Neutrophil (primary cell): ENCODE results near the gene CKM.

ENCODE experiments used
- H3K27ac ChIP-seq: fragments of 200-600 bp; sonication (generic); 2 replicates; pipeline ENCODE4 v1.5.1; 2016; ENCODE audit warnings: mild to moderate bottlenecking, moderate library complexity
- H3K27me3 ChIP-seq: fragments of 200-600 bp; sonication (generic); 2 replicates; pipeline ENCODE4 v1.6.0; 2016; ENCODE audit warnings: mild to moderate bottlenecking
- H3K36me3 ChIP-seq: fragments of 200-600 bp; sonication (generic); 2 replicates; pipeline ENCODE4 v1.5.1; 2017
- H3K4me1 ChIP-seq, 2 experiments: fragments of 200-600 bp in 1 of 2; sonication (generic) in 1 of 2; 1 replicate in 1 of 2; 2 replicates in 1 of 2; pipeline versions ENCODE4 v1.5.1 to v1.6.1; 2013 to 2016; ENCODE audit warnings: low read depth in 1 of 2, low read length in 1 of 2, mild to moderate bottlenecking in 1 of 2, moderate library complexity in 1 of 2; ENCODE audit not compliant: control insufficient read depth in 1 of 2, insufficient read depth in 1 of 2
- H3K4me3 ChIP-seq, 2 experiments: fragments of 200-600 bp in 1 of 2; sonication (generic) in 1 of 2; 1 replicate in 1 of 2; 2 replicates in 1 of 2; pipeline ENCODE4 v1.5.1; 2013 to 2016; ENCODE audit warnings: low read depth in 1 of 2, low read length in 1 of 2, mild to moderate bottlenecking in 1 of 2, moderate library complexity in 1 of 2
- H3K9me3 ChIP-seq: fragments of 200-600 bp; sonication (generic); 2 replicates; pipeline ENCODE4 v1.5.1; 2016
- CTCF ChIP-seq: fragments of 200-600 bp; sonication (generic); IDR thresholded peaks from 2 replicates; pipeline ENCODE4 v1.5.1; 2016; ENCODE audit warnings: antibody characterized with exemption

Gene CKM

GRCh38 chr19:45356760-45357444, 34.2 kb upstream of the CKM start:
- no peaks in the 10 kb centered on the region for H3K4me1 ChIP-seq
- no peaks in the 10 kb centered on the region for H3K9me3 ChIP-seq
- H3K36me3 ChIP-seq, result peaks cover 16% of the 10 kb centered on the region
- H3K27ac ChIP-seq, result no peak overlapping the region
- H3K4me3 ChIP-seq, result no peak overlapping the region
- no peaks in the 10 kb centered on the region for H3K27me3 ChIP-seq
- TF ChIP-seq CTCF, result no peak

- H3K9me3 ChIP-seq, result no peaks in the 10 kb centered on the region
- no peaks in the 10 kb centered on the region for H3K4me1 ChIP-seq
- no peaks in the 10 kb centered on the region for H3K27me3 ChIP-seq
- TF ChIP-seq CTCF, result no peak
- H3K27ac ChIP-seq, result no peak overlapping the region
- peaks cover 26% of the 10 kb centered on the region for H3K36me3 ChIP-seq
- H3K4me3 ChIP-seq, result no peak overlapping the region
Observed at GRCh38 chr19:45355910-45356309, 33.2 kb upstream of the CKM start.

GRCh38 chr19:45355402-45355801, 32.7 kb upstream of the CKM start:
- TF ChIP-seq CTCF, result no peak
- H3K36me3 ChIP-seq, result peaks cover 26% of the 10 kb centered on the region
- no peaks in the 10 kb centered on the region for H3K27me3 ChIP-seq
- no peak overlapping the region for H3K4me3 ChIP-seq
- H3K4me1 ChIP-seq, result no peaks in the 10 kb centered on the region
- H3K27ac ChIP-seq, result no peak overlapping the region
- H3K9me3 ChIP-seq, result no peaks in the 10 kb centered on the region

GRCh38 chr19:45354241-45354842, 31.7 kb upstream of the CKM start:
- Histone ChIP-seq H3K27me3 (no peaks in the 10 kb centered on the region), H3K4me3 (no peak overlapping the region), H3K9me3 (no peaks in the 10 kb centered on the region), H3K4me1 (no peaks in the 10 kb centered on the region), H3K27ac (no peak overlapping the region), H3K36me3 (peaks cover 26% of the 10 kb centered on the region)
- TF ChIP-seq CTCF, result no peak

GRCh38 chr19:45352914-45353796, 30.5 kb upstream of the CKM start:
- H3K27ac ChIP-seq, result no peak overlapping the region
- peaks cover 26% of the 10 kb centered on the region for H3K36me3 ChIP-seq
- no peaks in the 10 kb centered on the region for H3K27me3 ChIP-seq
- H3K4me1 ChIP-seq, result no peaks in the 10 kb centered on the region
- no peaks in the 10 kb centered on the region for H3K9me3 ChIP-seq
- no peak overlapping the region for H3K4me3 ChIP-seq
- TF ChIP-seq CTCF, result no peak
